ENCODE data around the gene APEH. TPM values are rescaled to one million over a fixed set of nuclear protein-coding genes. Genes with fewer than 3 reads are reported as not detected.

APEH gene
- total and polyA plus RNA-seq, 2 experiments from 2014 or later = 170 to 264 TPM

DNA sequence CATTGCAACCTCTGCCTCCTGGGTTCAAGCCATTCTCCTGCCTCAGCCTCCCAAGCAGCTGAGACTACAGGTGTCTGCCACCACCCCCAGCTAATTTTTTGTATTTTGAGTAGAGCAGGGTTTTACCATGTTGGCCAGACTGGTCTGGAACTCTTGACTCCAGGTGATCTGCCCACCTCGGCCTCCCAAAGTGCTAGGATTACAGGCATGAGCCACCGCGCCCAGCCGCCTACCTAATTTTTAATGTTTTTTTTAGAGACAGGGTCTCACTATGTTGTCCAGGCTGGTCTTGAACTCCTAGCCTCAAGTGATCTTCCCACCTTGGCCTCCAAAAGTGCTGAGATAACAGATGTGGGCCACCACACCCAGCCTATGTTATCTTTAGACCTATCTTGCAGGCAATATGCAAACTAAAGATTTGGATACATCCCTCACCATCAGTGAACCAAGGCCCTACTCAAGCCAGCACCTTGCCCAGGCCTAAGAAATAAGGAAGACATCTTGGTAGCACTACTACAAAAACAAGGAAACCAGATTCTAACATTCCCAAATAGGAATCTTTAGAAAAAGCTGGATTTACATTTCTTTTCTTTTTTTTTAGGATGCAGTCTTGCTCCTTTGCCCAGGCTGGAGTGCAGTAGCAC, 55.9 kb downstream of the APEH start:
- no peak overlapping the region for H3K27ac ChIP-seq (ENCODE audit: low read depth)
- Mint-ChIP-seq H3K4me3 (no peak overlapping the region), H3K27me3 (ENCODE audit: insufficient read depth, low read depth, poor library complexity) (peaks cover 3% of the 10 kb centered on the region), H3K9me3 (no peaks in the 10 kb centered on the region), H3K4me1 (no peaks in the 10 kb centered on the region), H3K36me3 (ENCODE audit: low read depth) (peaks cover 35% of the 10 kb centered on the region), H3K27ac (no peak overlapping the region)
- H3K27me3 ChIP-seq (ENCODE audit: insufficient read depth) = no peaks in the 10 kb centered on the region
- no peak overlapping the region for H3K4me2 ChIP-seq
- H4K20me1 ChIP-seq (replicated peaks; ENCODE audit: insufficient read depth) = 0 out of 2 replicates have a peak, but pooled peaks cover 5% of the 10 kb centered on the region
- no peak overlapping the region for H2AFZ ChIP-seq
- TF ChIP-seq, protein P1, sequence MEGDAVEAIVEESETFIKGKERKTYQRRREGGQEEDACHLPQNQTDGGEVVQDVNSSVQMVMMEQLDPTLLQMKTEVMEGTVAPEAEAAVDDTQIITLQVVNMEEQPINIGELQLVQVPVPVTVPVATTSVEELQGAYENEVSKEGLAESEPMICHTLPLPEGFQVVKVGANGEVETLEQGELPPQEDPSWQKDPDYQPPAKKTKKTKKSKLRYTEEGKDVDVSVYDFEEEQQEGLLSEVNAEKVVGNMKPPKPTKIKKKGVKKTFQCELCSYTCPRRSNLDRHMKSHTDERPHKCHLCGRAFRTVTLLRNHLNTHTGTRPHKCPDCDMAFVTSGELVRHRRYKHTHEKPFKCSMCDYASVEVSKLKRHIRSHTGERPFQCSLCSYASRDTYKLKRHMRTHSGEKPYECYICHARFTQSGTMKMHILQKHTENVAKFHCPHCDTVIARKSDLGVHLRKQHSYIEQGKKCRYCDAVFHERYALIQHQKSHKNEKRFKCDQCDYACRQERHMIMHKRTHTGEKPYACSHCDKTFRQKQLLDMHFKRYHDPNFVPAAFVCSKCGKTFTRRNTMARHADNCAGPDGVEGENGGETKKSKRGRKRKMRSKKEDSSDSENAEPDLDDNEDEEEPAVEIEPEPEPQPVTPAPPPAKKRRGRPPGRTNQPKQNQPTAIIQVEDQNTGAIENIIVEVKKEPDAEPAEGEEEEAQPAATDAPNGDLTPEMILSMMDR (conservative IDR thresholded peaks at IDR 0.05; ENCODE audit: low read depth in 2 of 2) = no peak
- TF ChIP-seq EZH2phosphoT487 (IDR thresholded peaks at IDR 0.05; ENCODE audit: unreplicated experiment) (no peak), ZNF114 (CRISPR knock-in tag; IDR thresholded peaks at IDR 0.05) (no peak), EZH2 (IDR thresholded peaks at IDR 0.05; ENCODE audit: low read depth, unreplicated experiment) (no peak), ZNF331 (CRISPR knock-in tag; IDR thresholded peaks at IDR 0.05; ENCODE audit: low read depth) (no peak), STAT1 (IDR thresholded peaks at IDR 0.05; ENCODE audit: unreplicated experiment) (no peak), CREB1 (CRISPR knock-in tag; IDR thresholded peaks at IDR 0.05; ENCODE audit: low read depth) (no peak), JUNB (IDR thresholded peaks at IDR 0.05; ENCODE audit: unreplicated experiment) (no peak), NANOG (IDR thresholded peaks at IDR 0.05; ENCODE audit: borderline replicate concordance) (no peak), POLR2AphosphoS5 (IDR thresholded peaks at IDR 0.05; ENCODE audit: low read depth) (no peak)
- TF ChIP-seq, protein P2, sequence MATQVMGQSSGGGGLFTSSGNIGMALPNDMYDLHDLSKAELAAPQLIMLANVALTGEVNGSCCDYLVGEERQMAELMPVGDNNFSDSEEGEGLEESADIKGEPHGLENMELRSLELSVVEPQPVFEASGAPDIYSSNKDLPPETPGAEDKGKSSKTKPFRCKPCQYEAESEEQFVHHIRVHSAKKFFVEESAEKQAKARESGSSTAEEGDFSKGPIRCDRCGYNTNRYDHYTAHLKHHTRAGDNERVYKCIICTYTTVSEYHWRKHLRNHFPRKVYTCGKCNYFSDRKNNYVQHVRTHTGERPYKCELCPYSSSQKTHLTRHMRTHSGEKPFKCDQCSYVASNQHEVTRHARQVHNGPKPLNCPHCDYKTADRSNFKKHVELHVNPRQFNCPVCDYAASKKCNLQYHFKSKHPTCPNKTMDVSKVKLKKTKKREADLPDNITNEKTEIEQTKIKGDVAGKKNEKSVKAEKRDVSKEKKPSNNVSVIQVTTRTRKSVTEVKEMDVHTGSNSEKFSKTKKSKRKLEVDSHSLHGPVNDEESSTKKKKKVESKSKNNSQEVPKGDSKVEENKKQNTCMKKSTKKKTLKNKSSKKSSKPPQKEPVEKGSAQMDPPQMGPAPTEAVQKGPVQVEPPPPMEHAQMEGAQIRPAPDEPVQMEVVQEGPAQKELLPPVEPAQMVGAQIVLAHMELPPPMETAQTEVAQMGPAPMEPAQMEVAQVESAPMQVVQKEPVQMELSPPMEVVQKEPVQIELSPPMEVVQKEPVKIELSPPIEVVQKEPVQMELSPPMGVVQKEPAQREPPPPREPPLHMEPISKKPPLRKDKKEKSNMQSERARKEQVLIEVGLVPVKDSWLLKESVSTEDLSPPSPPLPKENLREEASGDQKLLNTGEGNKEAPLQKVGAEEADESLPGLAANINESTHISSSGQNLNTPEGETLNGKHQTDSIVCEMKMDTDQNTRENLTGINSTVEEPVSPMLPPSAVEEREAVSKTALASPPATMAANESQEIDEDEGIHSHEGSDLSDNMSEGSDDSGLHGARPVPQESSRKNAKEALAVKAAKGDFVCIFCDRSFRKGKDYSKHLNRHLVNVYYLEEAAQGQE (IDR thresholded peaks at IDR 0.05; ENCODE audit: unreplicated experiment) = no peak
- TF ChIP-seq, protein P3, sequence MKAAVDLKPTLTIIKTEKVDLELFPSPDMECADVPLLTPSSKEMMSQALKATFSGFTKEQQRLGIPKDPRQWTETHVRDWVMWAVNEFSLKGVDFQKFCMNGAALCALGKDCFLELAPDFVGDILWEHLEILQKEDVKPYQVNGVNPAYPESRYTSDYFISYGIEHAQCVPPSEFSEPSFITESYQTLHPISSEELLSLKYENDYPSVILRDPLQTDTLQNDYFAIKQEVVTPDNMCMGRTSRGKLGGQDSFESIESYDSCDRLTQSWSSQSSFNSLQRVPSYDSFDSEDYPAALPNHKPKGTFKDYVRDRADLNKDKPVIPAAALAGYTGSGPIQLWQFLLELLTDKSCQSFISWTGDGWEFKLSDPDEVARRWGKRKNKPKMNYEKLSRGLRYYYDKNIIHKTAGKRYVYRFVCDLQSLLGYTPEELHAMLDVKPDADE (IDR thresholded peaks at IDR 0.05) = no peak
- TF ChIP-seq, protein P4, sequence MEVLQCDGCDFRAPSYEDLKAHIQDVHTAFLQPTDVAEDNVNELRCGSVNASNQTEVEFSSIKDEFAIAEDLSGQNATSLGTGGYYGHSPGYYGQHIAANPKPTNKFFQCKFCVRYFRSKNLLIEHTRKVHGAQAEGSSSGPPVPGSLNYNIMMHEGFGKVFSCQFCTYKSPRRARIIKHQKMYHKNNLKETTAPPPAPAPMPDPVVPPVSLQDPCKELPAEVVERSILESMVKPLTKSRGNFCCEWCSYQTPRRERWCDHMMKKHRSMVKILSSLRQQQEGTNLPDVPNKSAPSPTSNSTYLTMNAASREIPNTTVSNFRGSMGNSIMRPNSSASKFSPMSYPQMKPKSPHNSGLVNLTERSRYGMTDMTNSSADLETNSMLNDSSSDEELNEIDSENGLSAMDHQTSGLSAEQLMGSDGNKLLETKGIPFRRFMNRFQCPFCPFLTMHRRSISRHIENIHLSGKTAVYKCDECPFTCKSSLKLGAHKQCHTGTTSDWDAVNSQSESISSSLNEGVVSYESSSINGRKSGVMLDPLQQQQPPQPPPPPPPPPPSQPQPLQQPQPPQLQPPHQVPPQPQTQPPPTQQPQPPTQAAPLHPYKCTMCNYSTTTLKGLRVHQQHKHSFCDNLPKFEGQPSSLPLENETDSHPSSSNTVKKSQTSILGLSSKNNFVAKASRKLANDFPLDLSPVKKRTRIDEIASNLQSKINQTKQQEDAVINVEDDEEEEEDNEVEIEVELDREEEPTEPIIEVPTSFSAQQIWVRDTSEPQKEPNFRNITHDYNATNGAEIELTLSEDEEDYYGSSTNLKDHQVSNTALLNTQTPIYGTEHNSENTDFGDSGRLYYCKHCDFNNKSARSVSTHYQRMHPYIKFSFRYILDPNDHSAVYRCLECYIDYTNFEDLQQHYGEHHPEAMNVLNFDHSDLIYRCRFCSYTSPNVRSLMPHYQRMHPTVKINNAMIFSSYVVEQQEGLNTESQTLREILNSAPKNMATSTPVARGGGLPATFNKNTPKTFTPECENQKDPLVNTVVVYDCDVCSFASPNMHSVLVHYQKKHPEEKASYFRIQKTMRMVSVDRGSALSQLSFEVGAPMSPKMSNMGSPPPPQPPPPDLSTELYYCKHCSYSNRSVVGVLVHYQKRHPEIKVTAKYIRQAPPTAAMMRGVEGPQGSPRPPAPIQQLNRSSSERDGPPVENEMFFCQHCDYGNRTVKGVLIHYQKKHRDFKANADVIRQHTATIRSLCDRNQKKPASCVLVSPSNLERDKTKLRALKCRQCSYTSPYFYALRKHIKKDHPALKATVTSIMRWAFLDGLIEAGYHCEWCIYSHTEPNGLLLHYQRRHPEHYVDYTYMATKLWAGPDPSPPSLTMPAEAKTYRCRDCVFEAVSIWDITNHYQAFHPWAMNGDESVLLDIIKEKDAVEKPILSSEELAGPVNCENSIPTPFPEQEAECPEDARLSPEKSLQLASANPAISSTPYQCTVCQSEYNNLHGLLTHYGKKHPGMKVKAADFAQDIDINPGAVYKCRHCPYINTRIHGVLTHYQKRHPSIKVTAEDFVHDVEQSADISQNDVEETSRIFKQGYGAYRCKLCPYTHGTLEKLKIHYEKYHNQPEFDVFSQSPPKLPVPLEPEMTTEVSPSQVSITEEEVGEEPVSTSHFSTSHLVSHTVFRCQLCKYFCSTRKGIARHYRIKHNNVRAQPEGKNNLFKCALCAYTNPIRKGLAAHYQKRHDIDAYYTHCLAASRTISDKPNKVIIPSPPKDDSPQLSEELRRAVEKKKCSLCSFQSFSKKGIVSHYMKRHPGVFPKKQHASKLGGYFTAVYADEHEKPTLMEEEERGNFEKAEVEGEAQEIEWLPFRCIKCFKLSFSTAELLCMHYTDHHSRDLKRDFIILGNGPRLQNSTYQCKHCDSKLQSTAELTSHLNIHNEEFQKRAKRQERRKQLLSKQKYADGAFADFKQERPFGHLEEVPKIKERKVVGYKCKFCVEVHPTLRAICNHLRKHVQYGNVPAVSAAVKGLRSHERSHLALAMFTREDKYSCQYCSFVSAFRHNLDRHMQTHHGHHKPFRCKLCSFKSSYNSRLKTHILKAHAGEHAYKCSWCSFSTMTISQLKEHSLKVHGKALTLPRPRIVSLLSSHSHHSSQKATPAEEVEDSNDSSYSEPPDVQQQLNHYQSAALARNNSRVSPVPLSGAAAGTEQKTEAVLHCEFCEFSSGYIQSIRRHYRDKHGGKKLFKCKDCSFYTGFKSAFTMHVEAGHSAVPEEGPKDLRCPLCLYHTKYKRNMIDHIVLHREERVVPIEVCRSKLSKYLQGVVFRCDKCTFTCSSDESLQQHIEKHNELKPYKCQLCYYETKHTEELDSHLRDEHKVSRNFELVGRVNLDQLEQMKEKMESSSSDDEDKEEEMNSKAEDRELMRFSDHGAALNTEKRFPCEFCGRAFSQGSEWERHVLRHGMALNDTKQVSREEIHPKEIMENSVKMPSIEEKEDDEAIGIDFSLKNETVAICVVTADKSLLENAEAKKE (CRISPR knock-in tag; IDR thresholded peaks at IDR 0.05) = no peak
- no peak for DNase-seq (ENCODE audit: low spot score)
- no peaks in the 10 kb centered on the region for H3K79me2 ChIP-seq (replicated peaks; ENCODE audit: insufficient read depth)
- H3F3A ChIP-seq (replicated peaks; ENCODE audit: low read depth) = peaks cover 10% of the 10 kb centered on the region; the same call in 1 of the 2 replicates
- ATAC-seq = no peak
- no peak overlapping the region for H3K4me3 ChIP-seq
- H3K4me1 ChIP-seq (ENCODE audit: insufficient read depth) = no peaks in the 10 kb centered on the region
- H3K9me2 ChIP-seq (ENCODE audit: insufficient read depth) = no peaks in the 10 kb centered on the region
- peaks cover 15% of the 10 kb centered on the region for H3K36me3 ChIP-seq (ENCODE audit: insufficient read depth)

Data from GM23338 (cell line).